GM13976 (cell line): ENCODE measurements around the gene PI4KA.

Experiments
- DNase-seq: peaks from one replicate; pipeline ENCODE4 v3.0.0; 2012; ENCODE audit warnings: low spot score
- CTCF ChIP-seq: IDR thresholded peaks from 2 replicates; pipeline ENCODE4 v1.5.1; 2012; ENCODE audit warnings: borderline replicate concordance, mild to moderate bottlenecking; ENCODE audit not compliant: insufficient read depth; ENCODE audit errors: extremely low read depth, missing control alignments, control extremely low read depth
- in situ Hi-C: fragments of 300-500 bp; cut with MboI; formaldehyde crosslinking; loops from one replicate; pipeline ENCODE4 v1.12.0; 2022; ENCODE audit warnings: low sequenced_read_pairs, mixed read lengths, inconsistent platforms; ENCODE audit not compliant: unreplicated experiment

Gene PI4KA

GRCh38 chr22:20802922-20803553 lies 55.6 kb downstream of the PI4KA start:
- TF ChIP-seq CTCF: no peak
- in situ Hi-C loops: no loop called here

DNA sequence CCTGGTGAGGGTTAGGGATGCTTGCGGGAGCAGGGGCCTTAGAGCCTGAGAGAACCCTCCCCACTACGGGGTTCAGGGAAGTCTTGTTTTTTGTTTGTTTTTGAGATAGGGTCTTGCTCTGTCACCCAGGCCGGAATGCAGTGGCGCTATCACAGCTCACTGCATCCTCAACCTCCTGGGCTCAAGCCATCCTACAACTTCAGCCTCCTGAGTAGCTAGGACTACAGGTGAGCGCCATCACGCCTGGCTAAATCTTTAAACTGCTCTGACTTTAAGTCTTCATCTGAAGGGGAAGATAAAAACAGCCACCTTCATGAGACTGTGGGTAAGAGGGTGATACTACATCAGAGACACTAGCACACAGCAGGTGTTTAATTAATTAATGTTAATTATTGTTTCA lies 56.2 kb downstream of the PI4KA start:
- TF ChIP-seq CTCF: no peak
- in situ Hi-C loops: no loop called here
- no peak for DNase-seq

More at GRCh38 chr22:20802922-20803553, 55.6 kb downstream of the PI4KA start:
- no peak for DNase-seq

DNA sequence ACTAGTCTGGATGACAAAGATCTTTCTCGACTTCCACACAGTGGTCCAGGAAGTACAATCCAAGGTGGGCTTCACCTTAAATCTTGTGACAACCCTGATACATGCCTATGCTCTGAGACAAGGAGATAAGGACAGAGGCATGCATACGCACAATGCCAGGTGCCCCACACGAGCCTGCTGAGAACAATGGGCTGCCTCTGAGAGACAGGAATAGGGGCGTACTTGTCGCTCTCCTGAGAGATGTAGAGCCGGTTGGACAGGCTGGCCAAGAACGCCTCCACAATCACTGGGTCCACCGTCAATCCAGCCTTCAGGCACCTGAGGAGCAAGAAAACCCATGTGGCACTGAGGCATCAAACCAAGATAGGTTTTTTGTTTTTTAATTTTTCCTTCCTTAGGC lies 59.2 kb downstream of the PI4KA start:
- in situ Hi-C loops: loop anchor here (25.0 kb wide), 1 partner anchor 187 kb away; no protein-coding TSS in a partner anchor
- DNase-seq: no peak
- no peak for TF ChIP-seq CTCF

DNA sequence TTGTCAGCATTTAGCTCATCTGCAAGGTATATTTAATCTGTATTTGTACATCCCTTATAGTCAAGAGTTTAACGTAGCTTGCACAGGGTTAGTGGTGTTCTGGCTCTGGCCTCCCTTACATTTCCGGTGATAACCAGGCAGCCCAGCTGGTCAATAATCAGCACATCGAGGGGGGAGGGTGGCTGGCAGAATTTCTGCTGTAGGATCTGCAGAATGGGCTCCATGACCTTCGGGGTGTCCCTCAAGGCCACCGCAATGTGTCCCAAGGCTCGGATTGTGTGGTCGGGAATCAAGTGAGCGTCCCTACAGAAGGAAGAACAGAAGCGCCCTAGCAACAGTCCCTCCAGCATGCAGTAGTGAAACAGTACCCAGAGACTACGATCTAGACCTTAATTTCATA lies 59.6 kb downstream of the PI4KA start:
- DNase-seq: no peak
- TF ChIP-seq CTCF: no peak
- in situ Hi-C loops: loop anchor here (25.0 kb wide), 1 partner anchor 187 kb away; no protein-coding TSS in a partner anchor

DNA sequence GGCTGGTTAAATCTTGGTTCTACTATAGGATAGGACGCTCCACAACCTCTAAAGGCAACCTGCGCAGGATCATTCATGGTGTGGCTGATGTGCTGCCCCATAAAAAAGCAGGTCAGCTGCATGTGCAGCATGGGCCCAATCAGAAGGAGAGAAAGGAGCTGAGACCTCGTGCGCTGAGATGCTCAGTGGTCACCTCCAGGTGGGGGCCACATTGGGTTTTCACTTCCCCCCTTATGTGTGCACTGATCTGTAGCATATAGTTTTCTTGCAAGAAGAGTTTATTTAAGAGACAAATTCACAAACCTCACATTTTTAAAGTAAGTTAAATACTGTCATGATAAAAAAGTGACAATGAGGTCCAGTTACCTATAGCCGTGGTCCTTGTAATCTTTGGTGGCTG lies 60.4 kb downstream of the PI4KA start:
- in situ Hi-C loops: loop anchor here (25.0 kb wide), 1 partner anchor 186 kb away; no protein-coding TSS in a partner anchor
- no peak for DNase-seq
- no peak for TF ChIP-seq CTCF

- in situ Hi-C loops: loop anchor here (25.0 kb wide), 1 partner anchor 184 kb away; no protein-coding TSS in a partner anchor
- no peak for DNase-seq
- TF ChIP-seq CTCF: no peak
Measured at GRCh38 chr22:20796731-20797130, 61.9 kb downstream of the PI4KA start.
